HepG2 (cell line): Measurements from ENCODE around the gene SURF6. TPM values are rescaled to one million over a fixed set of nuclear protein-coding genes. Genes with fewer than 3 reads are reported as not detected.
A peak's percentile ranks its signal among the peaks of the same experiment; 100 is the strongest.

Experiments used
- FLYWCH1 ChIP-seq: sonication (generic); formaldehyde crosslinking; IDR thresholded peaks from 2 replicates; pipeline ENCODE4 v1.8.1; 2023; ENCODE audit warnings: mild to moderate bottlenecking, missing genetic modification reagents
- FOXA1 ChIP-seq, 2 experiments: fragments of 450-650 bp in 1 of 2; sonication (generic) in 1 of 2; formaldehyde crosslinking in 1 of 2; IDR thresholded peaks; 2 replicates each; pipeline versions ENCODE4 v1.4.0 to v1.6.1; 2016 to 2020; ENCODE audit warnings: missing genetic modification reagents in 1 of 2
- GATAD1 ChIP-seq: IDR thresholded peaks from 2 replicates; pipeline ENCODE4 v1.6.1; 2016; ENCODE audit warnings: missing genetic modification reagents, missing compliant biosample characterization
- GTF3A ChIP-seq: sonication (generic); formaldehyde crosslinking; conservative IDR thresholded peaks from 2 replicates; pipeline ENCODE4 v1.4.0; 2020; ENCODE audit warnings: mild to moderate bottlenecking, missing genetic modification reagents
- HBP1 ChIP-seq: IDR thresholded peaks from 2 replicates; pipeline ENCODE4 v1.6.1; 2016; ENCODE audit warnings: low read depth, control low read depth
- HINFP ChIP-seq: sonication (generic); formaldehyde crosslinking; IDR thresholded peaks from 2 replicates; pipeline ENCODE4 v1.4.0; 2020; ENCODE audit warnings: low read depth, mild to moderate bottlenecking, missing genetic modification reagents
- MXI1 ChIP-seq: IDR thresholded peaks from 3 replicates; pipeline ENCODE4 v1.6.1; 2012; ENCODE audit warnings: low read depth, low read length, inconsistent platforms, borderline replicate concordance
- NFAT5 ChIP-seq: sonication (generic); formaldehyde crosslinking; IDR thresholded peaks from 2 replicates; pipeline ENCODE4 v1.4.0; 2020; ENCODE audit warnings: missing genetic modification reagents
- POLR2A ChIP-seq, 2 experiments: IDR thresholded peaks; 2 replicates each; pipeline ENCODE4 v1.6.1; 2011; ENCODE audit warnings: low read depth in 2 of 2, low read length in 2 of 2, mild to moderate bottlenecking in 1 of 2, moderate library complexity in 1 of 2; ENCODE audit not compliant: insufficient read depth in 1 of 2
- ZBTB38 ChIP-seq: sonication (generic); formaldehyde crosslinking; IDR thresholded peaks from 2 replicates; pipeline ENCODE4 v1.5.1; 2020; ENCODE audit warnings: mild to moderate bottlenecking, missing genetic modification reagents
- ZC3H13 ChIP-seq: sonication (generic); formaldehyde crosslinking; IDR thresholded peaks from 2 replicates; pipeline ENCODE4 v1.8.1; 2023; ENCODE audit warnings: mild to moderate bottlenecking, missing genetic modification reagents, moderate library complexity
- ZHX1 ChIP-seq: sonication (generic); formaldehyde crosslinking; IDR thresholded peaks from 2 replicates; pipeline ENCODE4 v1.8.1; 2022; ENCODE audit warnings: low read depth, mild to moderate bottlenecking, missing genetic modification reagents
- ZMAT5 ChIP-seq: sonication (generic); formaldehyde crosslinking; IDR thresholded peaks from 2 replicates; pipeline ENCODE4 v1.5.0; 2020; ENCODE audit warnings: mild to moderate bottlenecking, low read depth, missing genetic modification reagents, borderline replicate concordance
- ZNF589 ChIP-seq: sonication (generic); formaldehyde crosslinking; conservative IDR thresholded peaks from 2 replicates; pipeline ENCODE4 v1.8.0; 2022; ENCODE audit warnings: mild to moderate bottlenecking, moderate library complexity, missing genetic modification reagents
- ZNF709 ChIP-seq: sonication (generic); formaldehyde crosslinking; IDR thresholded peaks from 2 replicates; pipeline ENCODE4 v1.5.0; 2020; ENCODE audit warnings: mild to moderate bottlenecking, missing genetic modification reagents
- ZSCAN22 ChIP-seq: sonication (generic); formaldehyde crosslinking; IDR thresholded peaks from 2 replicates; pipeline ENCODE4 v1.4.0; 2020; ENCODE audit warnings: mild to moderate bottlenecking, missing genetic modification reagents
- polyA plus RNA-seq, 8 experiments: library from polyadenylated mRNA; depleted of rRNA in 3 of 8; stranded (reverse) in 7 of 8; unstranded in 1 of 8; fragments of >200 nt; fragmentation: Illumina TruSeq in 4 of 8; extraction: Trizol in 4 of 8; gene quantifications; 2 replicates each; pipeline versions ENCODE4 v1.2.1 to v1.2.3, GENCODE V29; 2011 to 2016; ENCODE audit warnings: low read depth in 4 of 8, missing spikeins in 1 of 8, mixed read lengths in 1 of 8; ENCODE audit not compliant: insufficient read depth in 1 of 8
- total RNA-seq, 5 experiments: library from RNA; depleted of rRNA; stranded (reverse); fragments of >200 nt; fragmentation: Illumina TruSeq; extraction: Trizol; gene quantifications; 2 replicates each; pipeline ENCODE4 v1.2.3, GENCODE V29; 2016; ENCODE audit warnings: low read depth in 1 of 5

SURF6 gene
- total and polyA plus RNA-seq, 2 of the 13 experiments (the other 11 are each of a cell fraction or from before 2014, with no cell fraction given) = 5.9 to 14.7 TPM

GRCh38 chr9:133375724-133376654 lies 40.0 kb upstream of the SURF6 start, which contains the start of the genes STKLD1 and SURF4 (continued):
- peak; percentile 77; the same call in 1 of the 2 replicates for TF ChIP-seq NFAT5 (CRISPR knock-in tag)
- TF ChIP-seq ZMAT5 = no peak
- TF ChIP-seq FOXA1 (IDR thresholded peaks at IDR 0.05) = no peak
- TF ChIP-seq FOXA1 (CRISPR knock-in tag; IDR thresholded peaks at IDR 0.05) = no peak
- TF ChIP-seq ZC3H13 (CRISPR knock-in tag) = peak; percentile 63; the same call in 1 of the 2 replicates
- peak; percentile 80; the same call in 1 of the 3 replicates for TF ChIP-seq MXI1
- no peak for TF ChIP-seq FLYWCH1 (CRISPR knock-in tag)
- 0 out of 2 replicates have a peak, but pooled peaks have one; percentile 79 for TF ChIP-seq ZNF709
- 0 out of 2 replicates have a peak, but pooled peaks have one; percentile 39 for TF ChIP-seq HBP1 (CRISPR knock-in tag)
- peak; percentile 77 for TF ChIP-seq ZBTB38 (CRISPR knock-in tag)
- peak; percentile 81 to 82 for TF ChIP-seq POLR2A (IDR thresholded peaks at IDR 0.05; ENCODE audit: insufficient read depth in 1 of 2, low read depth in 2 of 2, low read length in 2 of 2)
- TF ChIP-seq ZNF589 (CRISPR knock-in tag) = 0 out of 2 replicates have a peak, but pooled peaks have one; percentile 23
- TF ChIP-seq GATAD1 = peak; percentile 27; the same call in 1 of the 2 replicates
- TF ChIP-seq ZSCAN22 (CRISPR knock-in tag) = 0 out of 2 replicates have a peak, but pooled peaks have one; percentile 17
- TF ChIP-seq GTF3A (CRISPR knock-in tag) = no peak; the same call in 1 of the 2 replicates
- peak; percentile 64; the same call in 1 of the 2 replicates for TF ChIP-seq ZHX1 (CRISPR knock-in tag)
- TF ChIP-seq HINFP (CRISPR knock-in tag) = peak; percentile 66; the same call in 1 of the 2 replicates
